RPMI8226 (cell line): ENCODE data around the gene ACTN3.

Experiments used
- DNase-seq: peaks from one replicate; pipeline ENCODE4 v3.0.0-alpha.2; 2015

Gene ACTN3

GRCh38 chr11:66545701-66546367, 869 bp upstream of the ACTN3 start, which contains the start of gene ZDHHC24:
Gene ZDHHC24 (minus strand): TSS chr11:66546048. CDS start chr11:66546003, 45 bp downstream.
- peak; percentile 99 for DNase-seq

GRCh38 chr11:66546966-66547661, 411 bp downstream of the ACTN3 start:
- no peak for DNase-seq

GRCh38 chr11:66547662-66548009, 933 bp downstream of the ACTN3 start:
- DNase-seq, result no peak

GRCh38 chr11:66548041-66548440, 1.3 kb downstream of the ACTN3 start:
- DNase-seq, result no peak

GRCh38 chr11:66548774-66549630, 2.3 kb downstream of the ACTN3 start:
- no peak for DNase-seq

GRCh38 chr11:66549696-66550095, 3.0 kb downstream of the ACTN3 start:
- DNase-seq, result no peak

GRCh38 chr11:66550887-66551286, 4.2 kb downstream of the ACTN3 start:
- DNase-seq, result no peak

GRCh38 chr11:66554602-66555001, 7.9 kb downstream of the ACTN3 start:
- DNase-seq, result no peak

- no peak for DNase-seq
Observed at GRCh38 chr11:66555416-66555815, 8.7 kb downstream of the ACTN3 start.

- DNase-seq, result no peak
Observed at GRCh38 chr11:66556086-66556485, 9.4 kb downstream of the ACTN3 start.

- no peak for DNase-seq
Observed at GRCh38 chr11:66557733-66558326, 11.1 kb downstream of the ACTN3 start.

- DNase-seq, result peak; percentile 39
Observed at GRCh38 chr11:66559142-66559865, 12.6 kb downstream of the ACTN3 start.

GRCh38 chr11:66559866-66560676, 13.4 kb downstream of the ACTN3 start:
- DNase-seq, result no peak

- no peak for DNase-seq
Observed at GRCh38 chr11:66561178-66561974, 14.7 kb downstream of the ACTN3 start.

GRCh38 chr11:66561975-66562248, 15.2 kb downstream of the ACTN3 start:
- DNase-seq, result no peak

- no peak for DNase-seq
Observed at GRCh38 chr11:66562275-66562674, 15.6 kb downstream of the ACTN3 start.

GRCh38 chr11:66562907-66563583, 16.3 kb downstream of the ACTN3 start:
- no peak for DNase-seq

GRCh38 chr11:66563832-66564231, 17.1 kb downstream of the ACTN3 start:
- DNase-seq, result no peak

GRCh38 chr11:66564538-66564937, 17.8 kb downstream of the ACTN3 start:
- no peak for DNase-seq

- no peak for DNase-seq
Observed at GRCh38 chr11:66564984-66565383, 18.3 kb downstream of the ACTN3 start.
